ENCODE measurements around the gene COQ2.

Gene COQ2

DNA sequence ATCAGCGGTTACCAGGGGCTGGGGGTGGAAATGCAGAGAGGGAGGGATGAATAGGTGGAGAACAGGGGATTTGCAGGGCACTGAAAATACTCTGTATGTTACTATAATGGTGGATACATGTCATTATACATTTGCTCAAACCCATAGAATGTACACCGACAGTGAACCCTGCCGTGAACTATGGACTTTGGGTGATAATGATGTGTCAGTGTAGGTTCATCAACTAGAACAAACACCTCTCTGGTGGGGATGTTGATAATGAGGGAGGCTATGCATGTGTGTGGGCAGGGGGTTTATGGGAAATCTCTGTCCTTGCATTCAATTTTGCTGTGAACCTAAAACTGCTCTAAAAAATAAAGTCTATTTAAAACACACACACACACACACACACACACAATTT, 38.5 kb upstream of the COQ2 start:
- no peak overlapping the region for H3K4me3 ChIP-seq (ENCODE audit: control insufficient read depth, low read depth, low read length)
- TF ChIP-seq CTCF (conservative IDR thresholded peaks at IDR 0.05; ENCODE audit: control insufficient read depth, insufficient read depth, low read depth, low read length), result no peak
- no peak for DNase-seq (ENCODE audit: low read depth)

GRCh38 chr4:83320548-83320947, 36.0 kb upstream of the COQ2 start:
- H3K4me3 ChIP-seq (ENCODE audit: control insufficient read depth, low read depth, low read length), result no peak overlapping the region
- peak; percentile 74 for DNase-seq (ENCODE audit: low read depth)
- TF ChIP-seq CTCF (conservative IDR thresholded peaks at IDR 0.05; ENCODE audit: control insufficient read depth, insufficient read depth, low read depth, low read length), result no peak

DNA sequence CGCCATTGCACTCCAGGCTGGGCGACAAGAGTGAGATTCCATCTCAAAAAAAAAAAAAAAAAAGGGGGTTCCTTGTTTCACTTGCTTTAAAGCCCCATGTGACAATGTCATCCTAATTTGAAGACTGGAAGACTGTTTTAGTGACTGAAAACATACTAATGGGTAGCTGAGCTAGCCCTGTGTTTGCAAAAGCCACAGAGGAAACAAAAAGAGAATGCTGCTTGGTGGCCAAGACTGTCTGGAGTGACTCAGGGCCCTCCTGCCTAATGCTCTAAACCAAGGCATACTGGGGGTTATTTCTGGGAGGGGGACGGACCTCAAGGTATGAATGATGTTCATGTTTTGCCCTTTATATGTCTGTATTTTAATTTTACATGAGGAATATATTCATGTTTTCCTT, 34.1 kb upstream of the COQ2 start:
- no peak for TF ChIP-seq CTCF (conservative IDR thresholded peaks at IDR 0.05; ENCODE audit: control insufficient read depth, insufficient read depth, low read depth, low read length)

GRCh38 chr4:83317671-83318070, 33.1 kb upstream of the COQ2 start:
- TF ChIP-seq CTCF (conservative IDR thresholded peaks at IDR 0.05; ENCODE audit: control insufficient read depth, insufficient read depth, low read depth, low read length), result no peak
- H3K4me3 ChIP-seq (ENCODE audit: control insufficient read depth, low read depth, low read length), result no peak overlapping the region
- DNase-seq (ENCODE audit: low read depth), result no peak

More for the DNA sequence above, 34.1 kb upstream of the COQ2 start:
- H3K4me3 ChIP-seq (ENCODE audit: control insufficient read depth, low read depth, low read length), result no peak overlapping the region
- no peak for DNase-seq (ENCODE audit: low read depth)

GRCh38 chr4:83316459-83317165, 32.0 kb upstream of the COQ2 start:
- peak; percentile 20 for DNase-seq (ENCODE audit: low read depth)
- no peak for TF ChIP-seq CTCF (conservative IDR thresholded peaks at IDR 0.05; ENCODE audit: control insufficient read depth, insufficient read depth, low read depth, low read length)

DNA sequence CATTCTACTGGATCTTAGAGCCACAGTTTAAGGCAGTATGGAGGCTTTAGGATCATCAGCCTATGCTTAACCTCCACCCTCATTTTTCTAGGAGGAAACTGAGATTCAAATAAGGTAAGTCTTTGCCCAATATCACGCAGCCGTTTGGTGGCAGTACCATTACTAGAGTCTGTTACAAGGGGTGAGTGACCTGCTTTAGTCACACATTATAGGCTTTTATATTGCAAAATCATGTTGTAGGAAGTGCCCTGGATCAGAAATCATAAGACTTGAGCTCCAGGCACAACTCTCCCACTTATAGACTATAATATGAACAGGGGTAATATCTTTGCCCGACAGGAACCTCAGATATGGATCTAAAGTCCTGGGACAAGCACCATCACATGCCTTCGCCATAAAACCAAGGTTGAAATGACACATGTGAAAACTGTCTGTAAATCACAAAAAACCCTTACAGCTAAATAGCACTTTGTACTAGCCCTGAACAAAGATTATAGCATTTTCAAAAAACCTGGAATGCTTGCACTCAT, 30.8 kb upstream of the COQ2 start:
- TF ChIP-seq CTCF (conservative IDR thresholded peaks at IDR 0.05; ENCODE audit: control insufficient read depth, insufficient read depth, low read depth, low read length), result no peak
- H3K4me3 ChIP-seq (ENCODE audit: control insufficient read depth, low read depth, low read length), result no peak overlapping the region
- DNase-seq (ENCODE audit: low read depth), result no peak

More at GRCh38 chr4:83316459-83317165, 32.0 kb upstream of the COQ2 start:
- no peak overlapping the region for H3K4me3 ChIP-seq (ENCODE audit: control insufficient read depth, low read depth, low read length)

All from fibroblast of mammary gland (primary cell).